GM18517 (cell line): ENCODE data around the gene NCAM2.

Source experiments
- ATAC-seq: cut with Tn5 transposase; IDR thresholded peaks from one replicate; pipeline ENCODE4 v1.9.1; 2021; ENCODE audit warnings: mild to moderate bottlenecking, moderate library complexity; ENCODE audit not compliant: unreplicated experiment

Gene NCAM2

DNA sequence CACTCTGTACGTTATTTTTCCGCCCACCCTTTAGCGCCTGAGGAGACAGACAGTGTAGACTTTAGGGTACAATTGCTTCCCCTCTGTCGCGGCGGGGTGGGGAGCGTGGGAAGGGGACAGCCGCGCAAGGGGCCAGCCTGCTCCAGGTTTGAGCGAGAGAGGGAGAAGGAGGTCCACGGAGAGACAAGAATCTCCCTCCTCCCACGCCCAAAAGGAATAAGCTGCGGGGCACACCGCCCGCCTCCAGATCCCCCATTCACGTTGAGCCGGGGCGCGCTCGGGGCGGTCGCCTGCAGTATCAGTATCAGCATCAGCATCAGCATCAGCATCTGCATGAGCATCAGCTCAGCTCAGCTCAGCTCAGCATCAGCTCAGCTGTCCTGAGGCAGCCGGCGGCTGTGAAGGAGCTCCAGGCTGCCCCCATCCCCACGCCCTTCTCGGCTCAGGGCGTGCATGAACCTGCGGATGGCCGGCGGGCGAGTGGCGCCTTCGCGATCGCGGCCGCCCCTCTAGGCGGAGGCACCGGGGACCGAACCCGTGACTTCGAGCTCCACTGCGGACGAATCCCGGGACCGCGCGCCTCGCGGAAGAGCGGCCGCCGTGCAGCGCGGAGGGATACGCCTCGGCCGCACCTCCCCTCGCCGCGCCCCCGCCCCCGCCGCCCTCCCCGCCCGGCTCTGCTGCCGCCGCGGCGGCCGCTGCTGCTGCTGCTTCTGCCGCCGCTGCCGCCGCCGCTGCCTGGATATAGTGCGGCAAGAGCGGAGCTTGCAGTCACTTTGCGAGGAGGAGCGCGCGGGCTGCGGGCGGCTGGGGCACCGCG lies at the start of gene NCAM2:
NCAM2 (plus strand) TSS at position 774 of the 820 bp plus-strand sequence.
- no peak for ATAC-seq

DNA sequence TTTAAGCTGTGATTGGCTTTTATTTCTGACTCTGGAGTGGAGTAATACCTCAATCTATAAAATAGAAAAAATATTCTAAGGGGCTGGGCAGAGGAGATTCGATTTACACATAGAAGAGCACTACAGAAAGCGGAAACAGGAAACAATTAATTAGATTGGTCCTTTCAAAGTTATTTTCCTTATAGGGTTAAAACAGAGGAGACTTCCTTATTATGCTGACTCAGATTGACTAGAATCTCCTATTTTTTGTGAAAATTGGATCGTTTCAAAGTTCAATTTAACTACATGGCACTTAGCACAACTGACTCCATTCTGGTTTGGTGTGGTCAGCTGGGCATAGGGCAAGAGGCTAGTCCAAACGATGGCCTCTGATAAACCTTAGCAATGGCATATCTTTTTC lies 48.3 kb upstream of the NCAM2 start:
- ATAC-seq = no peak

- no peak for ATAC-seq
These were observed 32.4 kb upstream of the NCAM2 start for GRCh38 chr21:20965816-20966215.

- no peak for ATAC-seq
These were observed 29.8 kb upstream of the NCAM2 start for GRCh38 chr21:20968391-20968790.

GRCh38 chr21:20970691-20971090 lies 27.5 kb upstream of the NCAM2 start:
- no peak for ATAC-seq

DNA sequence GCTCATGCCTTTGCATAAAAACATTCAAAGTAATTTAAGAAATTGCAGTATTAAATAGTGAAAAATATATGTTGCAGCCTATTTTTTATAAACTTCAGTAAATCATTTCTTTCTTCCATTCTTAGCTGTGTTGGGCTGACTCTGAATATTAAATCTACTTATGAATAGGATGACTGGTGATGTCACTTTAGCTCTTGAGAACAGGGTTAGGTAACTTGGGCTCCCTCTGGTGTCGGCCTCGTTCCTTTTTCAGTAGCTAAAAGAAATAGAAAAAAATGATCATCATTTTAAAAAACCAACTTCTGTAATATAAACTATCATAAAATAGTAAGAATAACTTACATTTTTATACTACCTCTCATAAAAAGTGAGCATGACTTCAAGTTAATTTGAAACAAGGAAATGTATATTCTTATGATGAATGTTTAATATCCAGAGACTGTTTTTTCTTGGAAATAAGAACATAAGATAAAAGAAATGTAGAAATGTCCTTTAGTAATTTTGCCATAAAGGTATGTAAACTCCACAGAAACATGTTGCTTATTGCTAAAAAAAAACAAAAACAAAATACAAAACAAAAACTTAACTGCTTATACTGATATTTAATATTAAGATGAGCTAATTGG lies 26.8 kb upstream of the NCAM2 start:
- ATAC-seq = no peak

DNA sequence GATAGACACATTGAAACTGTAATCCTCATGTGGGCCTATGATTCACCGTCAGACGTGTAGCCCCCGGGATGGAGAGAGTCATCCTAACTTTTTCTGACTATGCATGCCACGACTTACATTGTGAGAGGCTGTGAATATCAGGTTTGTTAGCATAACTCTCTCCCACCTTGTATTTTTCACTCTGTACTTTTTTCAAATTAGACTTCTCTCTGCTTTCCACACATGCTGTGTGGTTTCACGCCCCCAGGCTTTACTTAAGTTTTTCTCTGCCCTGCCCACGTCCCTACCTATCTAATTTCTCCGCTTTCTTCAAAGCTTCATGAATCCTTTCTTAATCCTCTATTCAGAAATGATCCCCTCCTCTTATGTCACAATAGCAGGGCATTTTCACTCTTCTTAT lies 3.4 kb upstream of the NCAM2 start:
- ATAC-seq = no peak

GRCh38 chr21:20996421-20997310 lies 1.5 kb upstream of the NCAM2 start:
- ATAC-seq = no peak

DNA sequence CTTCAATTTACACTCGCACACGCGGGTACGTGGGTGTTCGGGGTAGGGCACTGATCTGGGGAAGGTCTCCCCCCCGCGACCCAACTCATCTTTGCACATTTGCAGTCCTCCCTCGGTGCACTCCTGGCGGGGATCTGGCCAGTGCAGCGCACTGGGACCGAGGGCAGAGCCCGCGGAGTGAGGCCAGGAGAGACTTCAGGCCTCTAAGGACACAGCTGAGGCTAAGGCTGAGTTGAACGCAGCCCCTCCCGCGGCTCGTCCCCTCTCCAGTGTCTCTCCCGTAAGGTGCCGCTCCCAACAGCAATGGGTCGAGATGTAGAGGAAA lies 936 bp upstream of the NCAM2 start:
- ATAC-seq = no peak

DNA sequence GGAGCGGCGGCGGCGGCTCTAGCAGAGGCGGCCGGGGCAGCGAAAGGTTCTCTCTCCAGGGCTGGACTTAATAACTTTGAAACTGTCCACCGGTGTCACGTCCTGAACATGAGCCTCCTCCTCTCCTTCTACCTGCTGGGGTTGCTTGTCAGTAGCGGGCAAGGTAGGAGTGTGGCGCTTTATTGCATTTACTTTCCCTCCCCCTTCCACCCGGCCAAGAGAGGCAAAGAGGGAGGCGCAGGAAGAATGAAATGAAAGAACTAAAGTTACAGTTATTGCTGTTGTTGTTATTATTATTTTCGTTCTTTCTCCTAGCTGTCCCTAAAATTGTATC lies 214 bp downstream of the NCAM2 start:
- no peak for ATAC-seq

DNA sequence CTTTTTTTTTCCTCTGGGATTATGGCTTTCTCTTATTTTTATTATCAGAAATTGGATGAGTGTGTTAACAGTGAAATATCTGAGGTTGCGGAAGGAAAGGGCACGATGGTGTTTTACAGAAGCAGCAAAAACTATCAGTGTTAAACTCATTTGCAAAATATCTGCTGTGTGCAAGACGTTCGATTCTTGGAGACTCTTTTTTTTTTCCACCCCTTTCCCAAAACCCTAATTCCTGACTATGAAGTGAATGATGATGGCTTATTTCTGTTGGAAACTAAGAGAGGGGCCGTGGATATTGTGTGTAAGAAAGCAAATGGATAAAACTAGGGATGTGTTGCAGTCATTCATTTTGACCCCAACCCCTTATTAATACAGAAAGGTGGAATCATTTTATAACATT lies 677 bp downstream of the NCAM2 start:
- ATAC-seq = no peak

DNA sequence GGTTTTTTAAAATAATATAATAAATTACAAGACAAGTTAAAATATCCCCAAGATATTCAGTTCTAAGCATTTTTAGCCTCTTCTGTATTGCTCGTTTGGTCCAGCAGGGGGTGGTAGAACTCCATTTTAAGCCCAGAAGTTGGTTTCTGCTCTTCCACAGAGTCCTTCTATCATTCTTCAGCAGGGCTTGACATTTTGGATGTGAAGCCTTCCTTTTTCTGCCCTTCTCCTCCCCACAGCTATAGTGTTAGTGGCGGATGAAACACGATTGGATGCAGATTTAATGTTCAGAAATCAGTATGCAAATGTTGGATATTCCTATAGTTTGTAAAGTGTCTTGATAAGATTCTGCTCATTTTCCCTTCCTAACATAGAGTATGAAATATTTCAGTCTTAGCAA lies 1.4 kb downstream of the NCAM2 start:
- no peak for ATAC-seq

DNA sequence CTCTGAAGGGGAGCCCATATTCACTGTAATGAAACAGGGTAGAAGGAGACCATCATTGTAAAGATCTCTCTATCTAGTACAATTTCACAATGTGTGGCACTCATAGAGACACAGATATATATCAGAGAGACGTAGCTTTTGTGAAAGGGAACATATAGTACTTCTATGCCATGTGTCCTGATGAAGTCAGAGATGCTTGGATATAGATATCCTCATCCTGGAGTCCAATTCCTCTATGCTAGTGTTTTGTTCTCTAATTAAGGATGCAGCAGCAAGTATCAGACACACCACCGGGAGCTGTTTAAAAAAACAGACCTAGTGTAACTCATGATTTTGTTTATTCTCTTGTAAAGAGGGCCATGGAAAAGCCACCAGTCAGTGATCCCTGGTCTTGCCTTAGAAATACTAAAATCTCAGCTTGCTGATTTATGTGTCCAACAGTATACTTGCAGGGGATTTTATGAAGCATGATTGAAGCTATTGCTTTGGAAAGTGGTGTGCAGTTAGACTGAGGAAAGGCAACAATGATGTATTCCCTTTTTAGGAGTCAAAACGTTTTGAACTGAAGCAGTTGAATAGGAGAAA lies 2.5 kb downstream of the NCAM2 start:
- no peak for ATAC-seq

DNA sequence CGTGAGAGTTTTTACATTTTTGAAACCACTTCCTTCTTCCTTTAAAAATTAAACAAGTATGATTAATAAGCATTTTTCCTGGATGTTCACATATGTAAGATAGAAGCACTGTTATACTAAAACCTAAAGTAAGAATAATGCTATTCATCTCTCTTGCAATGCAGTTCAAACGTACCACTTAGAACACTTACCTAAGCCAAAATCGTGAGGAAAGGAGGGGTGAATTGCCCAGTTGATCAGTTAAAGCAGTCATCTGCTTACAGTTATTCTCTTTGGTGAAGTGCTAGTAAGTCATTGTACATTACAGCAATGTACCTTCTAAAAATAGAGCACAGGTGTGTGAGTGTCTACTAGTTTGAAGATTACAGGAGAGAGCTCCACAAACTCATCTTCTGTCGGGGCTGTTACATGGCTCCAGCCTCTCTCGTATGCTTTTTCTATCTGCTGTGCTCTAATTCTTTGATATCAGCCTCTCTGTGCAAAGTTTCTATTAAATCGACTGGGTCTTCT lies 3.4 kb downstream of the NCAM2 start:
- no peak for ATAC-seq

DNA sequence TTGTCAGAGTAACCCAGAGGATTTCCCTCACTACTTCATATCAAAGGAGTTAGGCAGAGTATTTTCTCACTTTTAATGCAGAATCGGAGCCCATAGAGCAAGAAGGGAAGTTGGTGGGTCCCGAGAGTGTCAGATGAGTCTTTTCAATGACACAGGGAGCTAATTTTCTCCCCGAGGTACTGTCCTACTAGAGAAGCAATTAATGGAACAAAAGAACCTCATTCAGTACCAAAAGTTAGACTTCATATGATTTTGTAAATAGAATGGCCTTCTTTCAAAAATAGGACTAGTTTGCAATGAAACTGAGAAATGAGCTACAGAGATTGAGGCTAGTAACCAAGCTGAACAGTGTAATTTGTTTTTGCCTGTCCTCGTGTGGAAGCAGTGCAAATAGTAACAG lies 3.9 kb downstream of the NCAM2 start:
- no peak for ATAC-seq

DNA sequence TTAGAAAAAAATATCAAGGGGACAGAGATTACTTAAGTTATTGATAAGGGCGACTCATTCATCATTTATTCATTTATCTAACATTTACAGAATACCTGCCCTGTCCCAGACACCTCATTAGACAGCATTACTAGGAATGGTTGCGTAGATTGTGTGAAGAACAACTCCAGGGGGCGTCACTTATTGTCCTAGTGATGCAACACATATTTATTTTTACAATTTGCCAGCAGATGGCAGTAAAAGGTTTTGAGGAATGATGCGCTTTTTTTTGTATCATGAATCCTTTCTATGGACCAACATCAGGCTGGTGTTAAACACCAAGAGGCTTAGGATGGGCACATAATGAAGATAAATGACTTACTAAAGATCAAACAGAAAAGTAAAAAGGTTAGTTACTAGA lies 5.5 kb downstream of the NCAM2 start:
- no peak for ATAC-seq

DNA sequence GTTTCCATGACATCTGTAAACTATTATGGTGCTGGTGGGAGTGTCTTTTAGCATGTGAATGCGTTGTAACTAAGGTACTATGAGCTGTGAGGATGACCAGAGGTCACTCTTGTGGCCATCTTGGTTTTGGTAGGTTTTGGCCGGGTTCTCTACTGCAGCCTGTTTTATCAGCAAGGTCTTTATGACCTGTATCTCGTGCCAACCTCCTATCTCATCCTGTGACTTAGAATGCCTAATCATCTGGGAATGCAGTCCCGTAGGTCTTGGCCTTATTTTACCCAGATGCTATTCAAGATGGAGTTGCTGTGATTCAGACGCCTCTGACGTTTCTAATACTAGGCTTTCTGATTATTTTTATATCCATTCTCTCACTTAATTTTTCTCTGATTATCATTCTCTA lies 9.4 kb downstream of the NCAM2 start:
- ATAC-seq = no peak

GRCh38 chr21:21010228-21010627 lies 12.0 kb downstream of the NCAM2 start:
- ATAC-seq = no peak

DNA sequence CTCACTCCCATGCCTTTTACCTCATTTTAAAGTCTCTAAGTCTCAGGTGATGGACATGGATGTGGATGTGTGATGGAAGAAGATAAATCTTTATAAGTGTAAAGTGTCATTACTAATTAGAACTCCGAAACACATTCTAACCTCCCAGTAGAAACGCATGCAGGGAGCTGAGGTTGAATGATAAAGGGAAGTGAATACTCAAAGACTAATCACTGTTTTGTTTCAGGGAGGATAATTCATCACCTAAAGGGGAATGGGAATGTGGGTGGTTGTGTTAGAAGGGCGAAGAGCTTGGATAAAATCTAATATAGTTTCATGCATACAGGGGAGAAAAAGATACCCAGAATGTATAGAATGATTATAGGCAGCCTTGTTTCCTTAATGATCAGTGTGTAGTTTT lies 12.5 kb downstream of the NCAM2 start:
- ATAC-seq = no peak

DNA sequence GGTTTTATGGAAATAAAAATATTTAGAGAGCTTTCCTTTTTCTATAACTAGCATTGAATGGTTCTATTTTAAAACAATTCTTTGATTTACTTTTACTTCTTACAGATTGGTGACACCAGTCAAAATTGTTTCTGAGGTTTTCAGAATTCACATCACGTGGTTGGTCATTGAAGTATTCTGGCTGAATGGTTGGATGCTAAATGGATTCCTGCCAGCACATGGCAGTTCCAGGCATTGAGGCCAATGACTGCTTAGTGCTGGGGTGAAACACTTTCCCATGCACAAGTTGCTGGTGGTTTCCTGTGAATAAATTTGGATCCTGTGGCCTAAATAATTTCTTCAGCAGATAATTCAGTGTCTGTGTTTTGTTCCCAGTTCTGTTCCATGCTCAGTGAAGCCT lies 20.6 kb downstream of the NCAM2 start:
- no peak for ATAC-seq

- ATAC-seq = no peak
These were observed 21.5 kb downstream of the NCAM2 start for GRCh38 chr21:21019681-21020080.
